ENCODE data around the gene BUB3. TPM values are rescaled to one million over a fixed set of nuclear protein-coding genes. Genes with fewer than 3 reads are reported as not detected.

BUB3 gene
- total RNA-seq, 1 donor from 2014 or later = 245 TPM

GRCh38 chr10:123140164-123140982 lies 13.8 kb upstream of the BUB3 start:
- Mint-ChIP-seq H3K9me3 (no peaks in the 10 kb centered on the region), H3K27me3 (ENCODE audit: insufficient read depth, low read depth) (peaks cover 90% of the 10 kb centered on the region), H3K36me3 (no peaks in the 10 kb centered on the region), H3K4me3 (peak overlapping the region; percentile 69), H3K4me1 (peaks cover 24% of the 10 kb centered on the region), H3K27ac (no peak overlapping the region)
- H3K4me2 ChIP-seq = peak overlapping the region; percentile 74
- H4K20me1 ChIP-seq (ENCODE audit: low read depth) = peaks cover 98% of the 10 kb centered on the region
- H3K9me3 ChIP-seq (ENCODE audit: low read depth) = no peaks in the 10 kb centered on the region
- H3K27ac ChIP-seq = no peak overlapping the region
- H3K36me3 ChIP-seq = no peaks in the 10 kb centered on the region
- no peak overlapping the region for H3K9ac ChIP-seq
- peaks cover 37% of the 10 kb centered on the region for H3K4me1 ChIP-seq
- H3F3A ChIP-seq (ENCODE audit: low read depth) = peaks cover 67% of the 10 kb centered on the region
- H3K4me3 ChIP-seq = peak overlapping the region; percentile 29
- peaks cover 100% of the 10 kb centered on the region for H3K27me3 ChIP-seq
- no peaks in the 10 kb centered on the region for H3K79me2 ChIP-seq (ENCODE audit: low read depth)
- DNase-seq (ENCODE audit: low spot score) = peak; percentile 82
- peak overlapping the region; percentile 27 for H2AFZ ChIP-seq (replicated peaks)
- TF ChIP-seq EZH2 (IDR thresholded peaks at IDR 0.05) = peak; percentile 88
- peak; percentile 39 for TF ChIP-seq CTCF (IDR thresholded peaks at IDR 0.05)
- TF ChIP-seq EZH2phosphoT487 (IDR thresholded peaks at IDR 0.05) = peak; percentile 91

DNA sequence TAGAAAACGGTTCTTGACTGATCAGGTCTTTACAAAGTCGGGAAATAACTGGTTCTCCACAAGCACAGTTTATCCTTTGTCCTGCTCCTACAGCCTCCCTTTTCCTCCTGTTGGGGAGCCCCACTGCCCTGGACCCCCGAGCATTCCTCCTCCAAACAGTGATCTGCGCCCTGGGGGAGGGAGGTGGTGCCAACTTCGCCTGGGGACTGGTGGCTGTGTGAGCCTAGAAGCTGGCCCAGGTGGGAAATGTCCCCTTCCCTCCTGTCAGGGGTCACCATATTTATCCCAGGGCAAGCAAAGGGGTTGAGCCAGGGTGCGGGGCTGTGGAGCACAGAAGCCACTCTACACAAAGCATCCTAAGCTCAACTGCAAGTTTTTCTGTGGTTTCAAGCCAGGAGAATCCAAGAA lies 13.2 kb upstream of the BUB3 start:
- no peak overlapping the region for H3K4me2 ChIP-seq
- no peak overlapping the region for H3K27ac Mint-ChIP-seq
- peaks cover 100% of the 10 kb centered on the region for H3K27me3 ChIP-seq
- H3K36me3 Mint-ChIP-seq = no peaks in the 10 kb centered on the region
- peaks cover 94% of the 10 kb centered on the region for H3K27me3 Mint-ChIP-seq (ENCODE audit: insufficient read depth, low read depth)
- no peak overlapping the region for H3K4me3 ChIP-seq
- H3K4me1 ChIP-seq = peaks cover 40% of the 10 kb centered on the region
- H3K9me3 Mint-ChIP-seq = no peaks in the 10 kb centered on the region
- H3K9me3 ChIP-seq (ENCODE audit: low read depth) = no peaks in the 10 kb centered on the region
- H3K9ac ChIP-seq = no peak overlapping the region
- peaks cover 29% of the 10 kb centered on the region for H3K4me1 Mint-ChIP-seq
- peaks cover 68% of the 10 kb centered on the region for H3F3A ChIP-seq (ENCODE audit: low read depth)
- no peaks in the 10 kb centered on the region for H3K79me2 ChIP-seq (ENCODE audit: low read depth)
- no peak overlapping the region for H2AFZ ChIP-seq (replicated peaks)
- no peak for DNase-seq (ENCODE audit: low spot score)
- H3K36me3 ChIP-seq = no peaks in the 10 kb centered on the region
- no peak for TF ChIP-seq EZH2 (IDR thresholded peaks at IDR 0.05)
- TF ChIP-seq CTCF (IDR thresholded peaks at IDR 0.05) = no peak
- no peak for TF ChIP-seq EZH2phosphoT487 (IDR thresholded peaks at IDR 0.05)
- H4K20me1 ChIP-seq (ENCODE audit: low read depth) = peaks cover 99% of the 10 kb centered on the region
- H3K4me3 Mint-ChIP-seq = no peak overlapping the region
- no peak overlapping the region for H3K27ac ChIP-seq

DNA sequence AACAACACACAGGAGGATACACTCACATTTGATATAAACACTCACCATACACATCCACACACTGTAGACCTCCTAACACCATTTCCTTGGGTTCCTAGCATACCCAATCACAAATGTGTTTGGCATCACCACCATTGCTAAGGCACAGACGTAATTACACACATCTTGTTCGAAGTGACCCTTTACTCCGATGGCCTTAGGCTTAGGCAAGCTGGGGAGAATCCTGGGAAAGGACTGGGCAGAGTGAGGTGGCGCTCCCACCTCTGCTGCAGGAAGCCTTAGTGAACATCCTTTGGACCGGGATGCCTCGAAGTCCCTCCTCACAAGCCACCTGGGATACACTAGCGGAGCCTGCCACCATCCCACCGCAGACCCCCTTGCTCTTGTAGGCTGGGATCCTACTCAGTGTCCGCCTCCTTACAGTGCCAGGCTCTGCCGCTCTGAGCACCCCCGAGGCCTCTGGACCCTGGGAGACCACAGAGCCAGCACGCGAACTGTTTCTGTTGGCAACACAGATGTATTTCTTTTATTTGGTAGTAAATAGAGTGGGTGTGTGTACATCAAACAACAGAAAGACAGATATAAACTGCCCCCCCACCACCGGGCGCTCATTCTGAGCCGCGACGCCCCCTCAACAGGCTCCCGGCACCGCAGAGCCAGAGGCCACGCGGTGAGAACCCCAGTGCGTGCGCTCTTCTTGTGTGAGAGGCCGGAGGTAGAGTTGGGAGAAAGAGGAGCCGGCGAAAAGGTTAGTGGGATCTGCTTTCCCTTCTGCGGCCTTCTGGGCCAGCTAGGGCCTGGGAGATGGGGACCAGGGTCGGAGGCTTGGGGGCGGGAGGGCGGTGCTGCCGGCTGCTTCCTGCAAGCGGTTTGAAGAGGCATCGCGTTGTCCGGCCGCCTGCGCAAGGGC lies 12.2 kb upstream of the BUB3 start:
- Mint-ChIP-seq H3K27me3 (ENCODE audit: insufficient read depth, low read depth) (peaks cover 94% of the 10 kb centered on the region), H3K36me3 (no peaks in the 10 kb centered on the region), H3K27ac (no peak overlapping the region), H3K9me3 (peaks cover 2% of the 10 kb centered on the region), H3K4me3 (no peak overlapping the region), H3K4me1 (peaks cover 30% of the 10 kb centered on the region)
- peak overlapping the region; percentile 25 for H3K4me3 ChIP-seq
- peak; percentile 88 for TF ChIP-seq EZH2 (IDR thresholded peaks at IDR 0.05)
- TF ChIP-seq EZH2phosphoT487 (IDR thresholded peaks at IDR 0.05) = peak; percentile 88
- TF ChIP-seq CTCF (IDR thresholded peaks at IDR 0.05) = no peak
- H3F3A ChIP-seq (ENCODE audit: low read depth) = peaks cover 70% of the 10 kb centered on the region
- no peaks in the 10 kb centered on the region for H3K9me3 ChIP-seq (ENCODE audit: low read depth)
- H3K27me3 ChIP-seq = peaks cover 100% of the 10 kb centered on the region
- peak; percentile 37 for DNase-seq (ENCODE audit: low spot score)
- H3K79me2 ChIP-seq (ENCODE audit: low read depth) = no peaks in the 10 kb centered on the region
- peaks cover 100% of the 10 kb centered on the region for H4K20me1 ChIP-seq (ENCODE audit: low read depth)
- peak overlapping the region; percentile 71 for H3K4me2 ChIP-seq
- no peaks in the 10 kb centered on the region for H3K36me3 ChIP-seq
- no peak overlapping the region for H3K27ac ChIP-seq
- no peak overlapping the region for H2AFZ ChIP-seq (replicated peaks)
- peaks cover 41% of the 10 kb centered on the region for H3K4me1 ChIP-seq
- H3K9ac ChIP-seq = no peak overlapping the region

Measured in neural progenitor cell (in vitro differentiated cells).